ENCODE results near the gene NEUROD6.

DNA sequence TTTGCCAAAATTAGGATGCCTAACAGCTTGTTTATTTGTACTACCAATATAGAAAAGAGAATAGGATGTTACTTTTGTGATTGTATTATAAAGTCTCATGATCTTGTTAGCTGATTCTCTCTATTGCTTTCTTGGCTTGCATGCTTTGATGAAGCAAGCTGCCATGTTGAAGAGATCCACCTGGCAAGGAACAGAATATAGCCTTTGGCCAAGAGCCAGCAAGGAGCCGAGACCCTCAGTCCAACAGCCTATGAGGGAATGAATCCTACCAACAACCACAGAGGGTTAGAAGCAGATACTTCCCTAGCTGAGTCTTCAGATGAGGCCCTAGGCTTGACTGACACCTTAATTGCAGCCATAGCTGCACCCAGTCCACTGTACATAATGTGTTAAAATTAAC, 41.2 kb downstream of the NEUROD6 start:
- TF ChIP-seq, protein P1, sequence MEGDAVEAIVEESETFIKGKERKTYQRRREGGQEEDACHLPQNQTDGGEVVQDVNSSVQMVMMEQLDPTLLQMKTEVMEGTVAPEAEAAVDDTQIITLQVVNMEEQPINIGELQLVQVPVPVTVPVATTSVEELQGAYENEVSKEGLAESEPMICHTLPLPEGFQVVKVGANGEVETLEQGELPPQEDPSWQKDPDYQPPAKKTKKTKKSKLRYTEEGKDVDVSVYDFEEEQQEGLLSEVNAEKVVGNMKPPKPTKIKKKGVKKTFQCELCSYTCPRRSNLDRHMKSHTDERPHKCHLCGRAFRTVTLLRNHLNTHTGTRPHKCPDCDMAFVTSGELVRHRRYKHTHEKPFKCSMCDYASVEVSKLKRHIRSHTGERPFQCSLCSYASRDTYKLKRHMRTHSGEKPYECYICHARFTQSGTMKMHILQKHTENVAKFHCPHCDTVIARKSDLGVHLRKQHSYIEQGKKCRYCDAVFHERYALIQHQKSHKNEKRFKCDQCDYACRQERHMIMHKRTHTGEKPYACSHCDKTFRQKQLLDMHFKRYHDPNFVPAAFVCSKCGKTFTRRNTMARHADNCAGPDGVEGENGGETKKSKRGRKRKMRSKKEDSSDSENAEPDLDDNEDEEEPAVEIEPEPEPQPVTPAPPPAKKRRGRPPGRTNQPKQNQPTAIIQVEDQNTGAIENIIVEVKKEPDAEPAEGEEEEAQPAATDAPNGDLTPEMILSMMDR (IDR thresholded peaks at IDR 0.05), result no peak
- TF ChIP-seq ZFX (IDR thresholded peaks at IDR 0.05; ENCODE audit: borderline replicate concordance), result no peak
